ENCODE measurements around the gene SYTL1.

- TF ChIP-seq EZH2phosphoT487 (IDR thresholded peaks at IDR 0.05; ENCODE audit: insufficient read depth, low read depth) (no peak), EZH2 (IDR thresholded peaks at IDR 0.05; ENCODE audit: insufficient read depth, poor library complexity, severe bottlenecking) (no peak)
Measured at GRCh38 chr1:27358928-27359313, 17.1 kb downstream of the SYTL1 start.

Data from GM23248 (cell line).